SK-N-SH (cell line): ENCODE data around the gene SLC25A26.

Experiments
- ELF1 ChIP-seq: IDR thresholded peaks from 2 replicates; pipeline ENCODE4 v1.4.0; 2012
- NFIC ChIP-seq: IDR thresholded peaks from 2 replicates; pipeline ENCODE4 v1.4.0; 2012; ENCODE audit warnings: borderline replicate concordance
- NRF1 ChIP-seq: IDR thresholded peaks from 2 replicates; pipeline ENCODE4 v1.6.1; 2012; ENCODE audit warnings: low read depth, mild to moderate bottlenecking, low read length
- POLR2AphosphoS5 ChIP-seq: IDR thresholded peaks from 2 replicates; pipeline ENCODE4 v1.6.1; 2012; ENCODE audit warnings: low read depth, low read length
- SIN3A ChIP-seq: IDR thresholded peaks from 2 replicates; pipeline ENCODE4 v1.6.1; 2012; ENCODE audit warnings: low read depth, mild to moderate bottlenecking, low read length, moderate library complexity, borderline replicate concordance
- TAF1 ChIP-seq: IDR thresholded peaks from 2 replicates; pipeline ENCODE4 v1.6.1; 2012; ENCODE audit warnings: low read depth, mild to moderate bottlenecking, low read length, moderate library complexity, borderline replicate concordance
- TF ChIP-seq, protein P1 (sequence below): fragments of 200-600 bp; sonication (generic); IDR thresholded peaks from 2 replicates; pipeline ENCODE4 v1.6.1; 2017; ENCODE audit warnings: antibody characterized with exemption, mild to moderate bottlenecking, moderate library complexity

GRCh38 chr3:66211779-66212178 lies 9.0 kb upstream of the SLC25A26 start:
- TF ChIP-seq, protein P1, sequence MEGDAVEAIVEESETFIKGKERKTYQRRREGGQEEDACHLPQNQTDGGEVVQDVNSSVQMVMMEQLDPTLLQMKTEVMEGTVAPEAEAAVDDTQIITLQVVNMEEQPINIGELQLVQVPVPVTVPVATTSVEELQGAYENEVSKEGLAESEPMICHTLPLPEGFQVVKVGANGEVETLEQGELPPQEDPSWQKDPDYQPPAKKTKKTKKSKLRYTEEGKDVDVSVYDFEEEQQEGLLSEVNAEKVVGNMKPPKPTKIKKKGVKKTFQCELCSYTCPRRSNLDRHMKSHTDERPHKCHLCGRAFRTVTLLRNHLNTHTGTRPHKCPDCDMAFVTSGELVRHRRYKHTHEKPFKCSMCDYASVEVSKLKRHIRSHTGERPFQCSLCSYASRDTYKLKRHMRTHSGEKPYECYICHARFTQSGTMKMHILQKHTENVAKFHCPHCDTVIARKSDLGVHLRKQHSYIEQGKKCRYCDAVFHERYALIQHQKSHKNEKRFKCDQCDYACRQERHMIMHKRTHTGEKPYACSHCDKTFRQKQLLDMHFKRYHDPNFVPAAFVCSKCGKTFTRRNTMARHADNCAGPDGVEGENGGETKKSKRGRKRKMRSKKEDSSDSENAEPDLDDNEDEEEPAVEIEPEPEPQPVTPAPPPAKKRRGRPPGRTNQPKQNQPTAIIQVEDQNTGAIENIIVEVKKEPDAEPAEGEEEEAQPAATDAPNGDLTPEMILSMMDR, result no peak
- TF ChIP-seq TAF1 (no peak), NFIC (no peak), ELF1 (no peak), SIN3A (no peak), NRF1 (no peak), POLR2AphosphoS5 (no peak)
